Cardiac muscle cell (in vitro differentiated cells and primary cell): ENCODE measurements around the gene CAVIN3. TPM values are rescaled to one million over a fixed set of nuclear protein-coding genes. Genes with fewer than 3 reads are reported as not detected.

Experiments used
- DNase-seq, 2 donors: peaks; one replicate each; pipeline versions ENCODE4 v3.0.0 to v3.0.0-alpha.2; 2010 to 2017; ENCODE audit warnings: low read depth in 1 of 2, low spot score in 1 of 2
- H3K27ac ChIP-seq: fragments of 200-600 bp; sonication (generic); 2 replicates; pipeline ENCODE4 v1.5.1; 2016
- H3K27me3 ChIP-seq: fragments of 200-600 bp; sonication (generic); 2 replicates; pipeline ENCODE4 v1.6.0; 2016; ENCODE audit warnings: control low read depth
- H3K36me3 ChIP-seq: fragments of 200-600 bp; sonication (generic); 2 replicates; pipeline ENCODE4 v1.5.1; 2016; ENCODE audit warnings: control low read depth
- H3K4me1 ChIP-seq: fragments of 200-600 bp; sonication (generic); 2 replicates; pipeline ENCODE4 v1.8.1; 2017; ENCODE audit warnings: low read depth, mild to moderate bottlenecking, mixed run types
- H3K4me3 ChIP-seq: fragments of 200-600 bp; sonication (generic); 2 replicates; pipeline ENCODE4 v1.5.1; 2016; ENCODE audit warnings: mild to moderate bottlenecking
- H3K9me3 ChIP-seq: fragments of 200-600 bp; sonication (generic); 2 replicates; pipeline ENCODE4 v1.5.1; 2017; ENCODE audit warnings: low read depth, mild to moderate bottlenecking, control low read depth
- CTCF ChIP-seq: IDR thresholded peaks from 2 replicates; pipeline ENCODE4 v1.5.1; 2012; ENCODE audit warnings: low read depth, mild to moderate bottlenecking, low read length
- polyA plus RNA-seq: library from polyadenylated mRNA; unstranded; fragments of >200 nt; fragmentation: Nextera tagmentation; extraction: Ambion mirVana; gene quantifications from 2 replicates; pipeline ENCODE4 v1.2.1, GENCODE V29; 2016
- total RNA-seq: library from RNA; depleted of rRNA; stranded (reverse); fragments of >200 nt; gene quantifications from 2 replicates; pipeline ENCODE4 v1.2.3, GENCODE V29; 2016

The CAVIN3 gene
- total and polyA plus RNA-seq, 2 experiments from 2014 or later = 54.5 to 76.1 TPM

GRCh38 chr11:6323291-6323905 lies 3.1 kb upstream of the CAVIN3 start:
- DNase-seq = no peak
- no peaks in the 10 kb centered on the region for H3K36me3 ChIP-seq
- TF ChIP-seq CTCF = no peak
- no peak overlapping the region for H3K27ac ChIP-seq
- H3K27me3 ChIP-seq = no peaks in the 10 kb centered on the region
- peaks cover 24% of the 10 kb centered on the region for H3K4me1 ChIP-seq
- no peak overlapping the region for H3K4me3 ChIP-seq
- no peaks in the 10 kb centered on the region for H3K9me3 ChIP-seq

- DNase-seq = peak; percentile 5 to 60
- no peak overlapping the region for H3K27ac ChIP-seq
Measured at GRCh38 chr11:6321961-6322362, 1.7 kb upstream of the CAVIN3 start.

GRCh38 chr11:6321356-6321755 lies 1.1 kb upstream of the CAVIN3 start:
- H3K27me3 ChIP-seq = no peaks in the 10 kb centered on the region
- H3K4me1 ChIP-seq = peaks cover 24% of the 10 kb centered on the region
- H3K9me3 ChIP-seq = no peaks in the 10 kb centered on the region
- H3K4me3 ChIP-seq = no peak overlapping the region
- H3K27ac ChIP-seq = no peak overlapping the region
- TF ChIP-seq CTCF = no peak
- no peaks in the 10 kb centered on the region for H3K36me3 ChIP-seq
- DNase-seq = no peak

More at GRCh38 chr11:6321961-6322362, 1.7 kb upstream of the CAVIN3 start:
- no peak for TF ChIP-seq CTCF
- Histone ChIP-seq H3K27me3 (no peaks in the 10 kb centered on the region), H3K9me3 (no peaks in the 10 kb centered on the region), H3K4me3 (no peak overlapping the region), H3K4me1 (peaks cover 24% of the 10 kb centered on the region), H3K36me3 (no peaks in the 10 kb centered on the region)

- Histone ChIP-seq H3K4me3 (peak overlapping the region; percentile 21), H3K36me3 (no peaks in the 10 kb centered on the region), H3K27ac (peak overlapping the region; percentile 99), H3K9me3 (no peaks in the 10 kb centered on the region), H3K27me3 (no peaks in the 10 kb centered on the region), H3K4me1 (peaks cover 24% of the 10 kb centered on the region)
- TF ChIP-seq CTCF = no peak
- DNase-seq = peak; percentile 74 to 95
Measured at GRCh38 chr11:6319704-6320410, 444 bp downstream of the CAVIN3 start.

GRCh38 chr11:6319001-6319703 lies 1.1 kb downstream of the CAVIN3 start:
- H3K9me3 ChIP-seq = no peaks in the 10 kb centered on the region
- H3K27me3 ChIP-seq = no peaks in the 10 kb centered on the region
- H3K27ac ChIP-seq = peak overlapping the region; percentile 99
- no peaks in the 10 kb centered on the region for H3K36me3 ChIP-seq
- DNase-seq = peak; percentile 63 to 76
- no peak for TF ChIP-seq CTCF
- H3K4me3 ChIP-seq = peak overlapping the region; percentile 21
- H3K4me1 ChIP-seq = peaks cover 24% of the 10 kb centered on the region
